A673 (cell line): Measurements from ENCODE around the gene MFNG. TPM values are rescaled to one million over a fixed set of nuclear protein-coding genes. Genes with fewer than 3 reads are reported as not detected.

Experiments used
- BruUV-seq: library from RNA; stranded (reverse); fragments of 400-500 nt; replicated peaks from 2 replicates; lab custom pipeline; 2021; lab: Mats Ljungman, UMichigan
- CTCF ChIA-PET: fragments of 300-600 bp; sonication (Branson Sonifier 250); formaldehyde crosslinking; loops from one replicate; lab custom pipeline; 2022; ENCODE audit warnings: antibody characterized with exemption; lab: Charles Lee
- POLR2A ChIA-PET: fragments of 300-600 bp; sonication (Branson Sonifier 250); formaldehyde crosslinking; loops from one replicate; lab custom pipeline; 2022; ENCODE audit warnings: antibody characterized with exemption; ENCODE audit not compliant: low non-redundant PET; lab: Charles Lee
- DNase-seq: peaks from one replicate; pipeline ENCODE4 v3.0.0-alpha.2; 2015; ENCODE audit warnings: low spot score
- H3K27ac ChIP-seq: fragments of 200-600 bp; sonication (generic); 2 replicates; pipeline ENCODE4 v1.5.1; 2016; ENCODE audit warnings: mixed run types, low read depth, mild to moderate bottlenecking, mixed read lengths, antibody characterized with exemption, low read length; ENCODE audit not compliant: poor library complexity, severe bottlenecking
- H3K27me3 ChIP-seq: fragments of 200-600 bp; sonication (generic); replicated peaks from 2 replicates; pipeline ENCODE4 v1.6.1; 2017; ENCODE audit warnings: mixed run types, low read depth, mild to moderate bottlenecking, mixed read lengths, antibody characterized with exemption, low read length; ENCODE audit not compliant: insufficient read depth, poor library complexity
- H3K36me3 ChIP-seq: fragments of 200-600 bp; sonication (generic); 2 replicates; pipeline ENCODE4 v1.6.1; 2016; ENCODE audit warnings: mixed run types, mild to moderate bottlenecking, mixed read lengths, antibody characterized with exemption, low read length; ENCODE audit not compliant: insufficient read depth, poor library complexity, severe bottlenecking
- H3K4me1 ChIP-seq: fragments of 200-600 bp; sonication (generic); 2 replicates; pipeline ENCODE4 v1.6.1; 2017; ENCODE audit warnings: mixed run types, mild to moderate bottlenecking, mixed read lengths, antibody characterized with exemption, low read length; ENCODE audit not compliant: insufficient read depth, poor library complexity, severe bottlenecking
- H3K4me3 ChIP-seq: fragments of 200-600 bp; sonication (generic); 2 replicates; pipeline ENCODE4 v1.5.1; 2016; ENCODE audit warnings: low read depth, mixed run types, mild to moderate bottlenecking, mixed read lengths, low read length; ENCODE audit not compliant: poor library complexity, severe bottlenecking
- H3K9me3 ChIP-seq: fragments of 200-600 bp; sonication (generic); 2 replicates; pipeline ENCODE4 v1.6.1; 2016; ENCODE audit warnings: mixed run types, low read depth, mild to moderate bottlenecking, mixed read lengths, antibody characterized with exemption, low read length; ENCODE audit not compliant: poor library complexity, severe bottlenecking
- CTCF ChIP-seq: fragments of 300-800, 200-600 bp; sonication (generic); conservative IDR thresholded peaks from 2 replicates; pipeline ENCODE4 v1.5.1; 2017; ENCODE audit warnings: low read depth, mild to moderate bottlenecking, antibody characterized with exemption, low read length, moderate library complexity, mixed read lengths
- EZH2 ChIP-seq: fragments of 200-600 bp; sonication (generic); IDR thresholded peaks from 2 replicates; pipeline ENCODE4 v1.6.1; 2017; ENCODE audit warnings: borderline replicate concordance, low read depth, mild to moderate bottlenecking, mixed read lengths, antibody characterized with exemption, low read length; ENCODE audit not compliant: poor library complexity, severe bottlenecking
- intact Hi-C: fragments of 100-400 bp; cut with micrococcal nuclease; formaldehyde crosslinking; loops from one replicate; pipeline ENCODE4 v1.10.0; 2022; ENCODE audit not compliant: unreplicated experiment
- total RNA-seq: library from RNA; stranded (reverse); gene quantifications from 2 replicates; pipeline ENCODE4 v1.2.3, GENCODE V29; 2021

Gene MFNG
- total RNA-seq, 1 experiment from 2014 or later: not detected

DNA sequence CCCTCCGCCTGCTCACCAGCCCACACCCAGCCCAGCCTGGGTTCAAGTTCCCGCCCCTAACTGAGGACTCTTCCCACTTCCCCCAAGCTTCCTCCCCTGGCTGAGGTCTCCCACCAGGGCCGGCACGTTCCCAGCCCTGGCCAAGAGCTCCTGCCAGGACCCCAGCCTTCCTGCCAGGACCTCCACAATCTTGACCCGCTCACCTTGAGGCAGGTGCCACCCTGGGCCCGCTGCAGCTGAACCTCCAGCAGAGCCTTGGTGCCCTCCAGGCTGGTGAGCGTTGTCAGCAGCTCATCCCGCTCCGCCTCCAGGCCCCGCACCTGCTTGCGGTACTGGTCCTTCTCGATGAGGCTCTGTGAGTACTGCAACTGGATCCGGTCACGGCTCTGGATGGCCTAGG is 19.8 kb upstream of the MFNG start:
- ChIA-PET CTCF (no interaction called here), POLR2A (no interaction called here)
- no peak for DNase-seq
- no peak overlapping the region for H3K4me3 ChIP-seq
- intact Hi-C loops: no loop called here
- H3K27me3 ChIP-seq: no peaks in the 10 kb centered on the region
- H3K4me1 ChIP-seq: no peaks in the 10 kb centered on the region
- H3K36me3 ChIP-seq: no peaks in the 10 kb centered on the region
- no peaks in the 10 kb centered on the region for H3K9me3 ChIP-seq
- no peak for TF ChIP-seq EZH2
- TF ChIP-seq CTCF: no peak
- H3K27ac ChIP-seq: no peak overlapping the region
- no TSS peak for BruUV-seq

GRCh38 chr22:37505565-37505964 is 19.4 kb upstream of the MFNG start:
- intact Hi-C loops: no loop called here
- Histone ChIP-seq H3K4me3 (no peak overlapping the region), H3K27ac (no peak overlapping the region), H3K9me3 (no peaks in the 10 kb centered on the region), H3K36me3 (no peaks in the 10 kb centered on the region), H3K27me3 (no peaks in the 10 kb centered on the region), H3K4me1 (no peaks in the 10 kb centered on the region)
- POLR2A ChIA-PET: no interaction called here
- CTCF ChIA-PET: no interaction called here
- DNase-seq: no peak
- TF ChIP-seq EZH2 (no peak), CTCF (no peak)
- no TSS peak for BruUV-seq

DNA sequence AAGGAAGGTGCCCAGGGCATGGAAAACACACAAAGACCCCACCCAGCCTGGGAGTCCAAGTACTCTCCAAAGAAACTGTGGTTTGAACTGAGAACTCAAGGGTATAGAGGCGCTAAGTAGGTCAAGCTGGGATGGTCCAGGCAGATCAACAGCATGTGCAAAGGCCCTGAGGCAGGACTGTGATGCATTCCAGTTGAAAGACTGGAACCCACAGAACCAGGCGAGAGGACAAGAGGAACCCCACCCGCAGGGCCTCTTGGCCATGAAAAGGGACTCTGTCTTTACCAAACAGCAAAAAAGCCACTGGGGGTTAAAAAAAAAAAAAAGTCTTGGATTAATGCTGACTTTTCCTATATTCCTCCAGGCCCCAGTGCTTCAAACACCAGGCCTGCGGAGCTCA is 18.8 kb upstream of the MFNG start:
- BruUV-seq: no TSS peak

More for the DNA sequence above, 18.8 kb upstream of the MFNG start:
- H3K9me3 ChIP-seq: no peaks in the 10 kb centered on the region
- ChIA-PET POLR2A (no interaction called here), CTCF (no interaction called here)
- no peaks in the 10 kb centered on the region for H3K4me1 ChIP-seq
- no peak for TF ChIP-seq CTCF
- TF ChIP-seq EZH2: no peak
- H3K27me3 ChIP-seq: no peaks in the 10 kb centered on the region
- H3K36me3 ChIP-seq: no peaks in the 10 kb centered on the region
- no peak overlapping the region for H3K4me3 ChIP-seq
- no peak for DNase-seq
- intact Hi-C loops: no loop called here
- no peak overlapping the region for H3K27ac ChIP-seq
